ENCODE results near the gene MORC3.
"Not testable (repeated sequence)": the region's sequence is repeated elsewhere in the genome, so short reads cannot be mapped to it uniquely, and the experiment has no call there.

The MORC3 gene

DNA sequence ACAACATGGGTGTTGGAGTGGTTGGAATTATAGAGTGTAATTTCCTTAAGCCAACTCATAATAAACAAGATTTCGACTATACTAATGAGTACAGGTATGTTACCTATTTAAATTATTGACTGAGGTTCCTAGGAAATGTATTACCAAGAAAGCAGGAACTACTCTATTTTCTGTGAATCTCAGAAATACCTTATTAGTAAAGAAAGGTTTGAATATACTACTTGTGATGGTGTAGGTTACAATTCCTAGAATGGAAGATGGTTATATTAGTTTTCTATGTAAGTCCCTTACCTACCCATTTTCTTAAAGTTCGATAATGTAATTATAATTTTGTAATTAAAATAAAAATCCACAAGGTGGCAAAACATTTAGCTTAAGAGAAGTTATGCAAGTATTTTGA, 29.3 kb downstream of the MORC3 start:
- Mint-ChIP-seq H3K9me3 (no peaks in the 10 kb centered on the region), H3K4me1 (ENCODE audit: low read depth) (peaks cover 5% of the 10 kb centered on the region), H3K27ac (no peak overlapping the region), H3K36me3 (ENCODE audit: low read depth) (peaks cover 56% of the 10 kb centered on the region), H3K4me3 (no peak overlapping the region), H3K27me3 (no peaks in the 10 kb centered on the region)

- Mint-ChIP-seq H3K27ac (no peak overlapping the region), H3K4me3 (no peak overlapping the region), H3K4me1 (ENCODE audit: low read depth) (peaks cover 5% of the 10 kb centered on the region), H3K27me3 (no peaks in the 10 kb centered on the region), H3K36me3 (ENCODE audit: low read depth) (peaks cover 57% of the 10 kb centered on the region), H3K9me3 (no peaks in the 10 kb centered on the region)
Observed at GRCh38 chr21:36350282-36350910, 30.4 kb downstream of the MORC3 start.

- no peak overlapping the region for H3K27ac Mint-ChIP-seq
- H3K4me3 Mint-ChIP-seq: no peak overlapping the region
- no peaks in the 10 kb centered on the region for H3K27me3 Mint-ChIP-seq
- no peaks in the 10 kb centered on the region for H3K4me1 Mint-ChIP-seq (ENCODE audit: low read depth)
- H3K9me3 Mint-ChIP-seq: no peaks in the 10 kb centered on the region
- peaks cover 40% of the 10 kb centered on the region for H3K36me3 Mint-ChIP-seq (ENCODE audit: low read depth)
Observed at GRCh38 chr21:36354918-36355680, 35.1 kb downstream of the MORC3 start.

DNA sequence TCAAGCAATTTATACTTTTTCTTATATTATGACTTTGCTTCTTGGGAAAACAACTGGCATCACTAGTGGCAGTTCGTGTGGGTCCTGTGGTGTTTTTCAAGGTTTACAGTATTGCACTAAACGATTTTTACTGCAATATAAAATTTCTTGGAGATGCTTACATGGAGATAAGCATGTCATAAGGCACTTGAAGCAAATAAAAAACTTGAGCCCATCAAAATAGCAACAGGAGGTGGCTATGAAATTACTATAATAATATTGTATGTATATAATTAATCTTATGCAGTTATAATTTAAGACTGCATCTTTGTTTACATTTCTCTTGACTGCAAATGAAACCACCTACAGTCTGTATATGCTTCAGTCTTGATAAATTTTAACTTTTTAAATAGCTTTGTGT, 35.9 kb downstream of the MORC3 start:
- H3K27me3 Mint-ChIP-seq: no peaks in the 10 kb centered on the region
- no peaks in the 10 kb centered on the region for H3K4me1 Mint-ChIP-seq (ENCODE audit: low read depth)
- no peak overlapping the region for H3K27ac Mint-ChIP-seq
- H3K9me3 Mint-ChIP-seq: no peaks in the 10 kb centered on the region
- peaks cover 42% of the 10 kb centered on the region for H3K36me3 Mint-ChIP-seq (ENCODE audit: low read depth)
- no peak overlapping the region for H3K4me3 Mint-ChIP-seq

GRCh38 chr21:36359185-36359584, 39.2 kb downstream of the MORC3 start:
- Mint-ChIP-seq H3K27me3 (no peaks in the 10 kb centered on the region), H3K36me3 (ENCODE audit: low read depth) (peaks cover 45% of the 10 kb centered on the region), H3K9me3 (no peaks in the 10 kb centered on the region), H3K4me3 (no peak overlapping the region), H3K4me1 (ENCODE audit: low read depth) (no peaks in the 10 kb centered on the region), H3K27ac (no peak overlapping the region)

DNA sequence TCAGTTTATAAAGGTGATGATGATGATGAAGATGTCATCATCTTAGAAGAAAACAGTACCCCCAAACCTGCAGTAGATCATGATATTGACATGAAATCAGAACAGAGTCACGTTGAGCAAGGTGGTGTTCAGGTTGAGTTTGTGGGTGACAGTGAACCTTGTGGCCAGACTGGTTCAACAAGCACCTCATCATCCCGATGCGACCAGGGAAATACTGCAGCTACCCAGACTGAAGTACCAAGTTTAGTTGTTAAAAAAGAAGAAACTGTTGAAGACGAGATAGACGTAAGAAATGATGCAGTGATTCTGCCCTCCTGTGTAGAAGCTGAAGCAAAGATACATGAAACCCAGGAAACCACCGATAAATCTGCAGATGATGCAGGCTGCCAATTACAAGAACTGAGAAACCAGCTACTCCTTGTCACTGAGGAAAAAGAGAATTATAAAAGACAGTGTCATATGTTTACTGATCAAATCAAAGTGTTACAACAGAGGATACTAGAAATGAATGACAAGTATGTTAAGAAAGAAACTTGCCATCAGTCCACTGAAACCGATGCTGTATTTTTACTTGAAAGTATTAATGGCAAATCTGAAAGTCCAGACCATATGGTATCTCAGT, 49.2 kb downstream of the MORC3 start:
- Mint-ChIP-seq H3K9me3 (no peaks in the 10 kb centered on the region), H3K27me3 (no peaks in the 10 kb centered on the region), H3K27ac (peak overlapping the region; percentile 54), H3K4me1 (ENCODE audit: low read depth) (no peaks in the 10 kb centered on the region), H3K36me3 (ENCODE audit: low read depth) (peaks cover 68% of the 10 kb centered on the region), H3K4me3 (no peak overlapping the region)

- no peaks in the 10 kb centered on the region for H3K9me3 Mint-ChIP-seq
- no peaks in the 10 kb centered on the region for H3K27me3 Mint-ChIP-seq
- no peak overlapping the region for H3K4me3 Mint-ChIP-seq
- no peak overlapping the region for H3K27ac Mint-ChIP-seq
- peaks cover 43% of the 10 kb centered on the region for H3K36me3 Mint-ChIP-seq (ENCODE audit: low read depth)
- H3K4me1 Mint-ChIP-seq (ENCODE audit: low read depth): no peaks in the 10 kb centered on the region
Observed at GRCh38 chr21:36375994-36376393, 56.0 kb downstream of the MORC3 start.

GRCh38 chr21:36377391-36377842, 57.4 kb downstream of the MORC3 start:
- Mint-ChIP-seq H3K36me3 (ENCODE audit: low read depth) (peaks cover 37% of the 10 kb centered on the region), H3K9me3 (no peaks in the 10 kb centered on the region), H3K27ac (no peak overlapping the region), H3K4me3 (no peak overlapping the region), H3K4me1 (ENCODE audit: low read depth) (no peaks in the 10 kb centered on the region), H3K27me3 (no peaks in the 10 kb centered on the region)

DNA sequence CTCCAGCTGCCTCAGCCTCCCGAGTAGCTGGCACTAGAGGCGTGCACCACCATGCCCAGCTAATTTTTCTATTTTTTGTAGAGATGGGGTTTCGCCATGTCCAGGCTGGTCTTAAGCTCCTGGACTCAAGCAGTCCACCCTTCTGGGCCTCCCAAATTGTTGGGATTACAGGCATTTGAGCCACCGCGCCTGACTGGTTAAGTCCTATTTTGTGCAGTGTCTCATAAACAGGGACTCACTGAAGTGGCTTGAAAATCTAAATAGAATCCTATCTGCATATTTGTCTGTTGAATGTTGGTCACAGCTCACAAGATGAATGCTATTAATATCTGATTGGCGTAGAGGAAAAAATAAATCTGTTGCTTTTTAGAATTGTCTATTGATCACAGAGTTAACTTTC, 59.3 kb downstream of the MORC3 start:
- H3K4me3 Mint-ChIP-seq: no peak overlapping the region
- no peaks in the 10 kb centered on the region for H3K9me3 Mint-ChIP-seq
- H3K27me3 Mint-ChIP-seq: no peaks in the 10 kb centered on the region
- H3K36me3 Mint-ChIP-seq (ENCODE audit: low read depth): peaks cover 25% of the 10 kb centered on the region
- no peaks in the 10 kb centered on the region for H3K4me1 Mint-ChIP-seq (ENCODE audit: low read depth)
- H3K27ac Mint-ChIP-seq: no peak overlapping the region

GRCh38 chr21:36381841-36382589, 62.0 kb downstream of the MORC3 start:
- H3K9me3 Mint-ChIP-seq: no peaks in the 10 kb centered on the region
- H3K4me1 Mint-ChIP-seq (ENCODE audit: low read depth): peaks cover 6% of the 10 kb centered on the region
- no peaks in the 10 kb centered on the region for H3K27me3 Mint-ChIP-seq
- H3K36me3 Mint-ChIP-seq (ENCODE audit: low read depth): peaks cover 17% of the 10 kb centered on the region
- H3K4me3 Mint-ChIP-seq: no peak overlapping the region
- peak overlapping the region; percentile 50 for H3K27ac Mint-ChIP-seq

DNA sequence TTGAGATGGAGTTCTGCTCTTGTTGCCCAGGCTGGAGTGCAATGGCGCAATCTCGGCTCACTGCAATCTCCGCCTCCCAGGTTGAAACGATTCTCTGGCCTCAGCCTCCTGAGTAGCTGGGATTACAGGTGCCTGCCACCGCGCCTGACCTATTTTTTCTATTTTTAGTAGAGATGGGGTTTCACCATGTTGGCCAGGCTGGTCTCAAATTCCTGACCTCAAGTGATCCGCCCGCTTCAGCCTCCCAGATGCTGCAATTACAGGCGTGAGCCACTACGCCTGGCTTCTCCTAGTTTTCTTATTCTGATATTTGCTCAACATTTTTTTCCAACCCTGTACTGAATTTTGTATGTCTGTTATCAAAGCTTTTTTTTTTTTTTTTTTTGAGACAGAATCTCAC, 62.7 kb downstream of the MORC3 start:
- not testable (repeated sequence) for H3K9me3 Mint-ChIP-seq; H3K4me3 Mint-ChIP-seq; H3K4me1 Mint-ChIP-seq (ENCODE audit: low read depth); H3K27me3 Mint-ChIP-seq; H3K27ac Mint-ChIP-seq
- H3K36me3 Mint-ChIP-seq (ENCODE audit: low read depth): peaks cover 17% of the 10 kb centered on the region

- H3K36me3 Mint-ChIP-seq (ENCODE audit: low read depth): peaks cover 28% of the 10 kb centered on the region
- no peaks in the 10 kb centered on the region for H3K27me3 Mint-ChIP-seq
- H3K9me3 Mint-ChIP-seq: no peaks in the 10 kb centered on the region
- H3K4me3 Mint-ChIP-seq: no peak overlapping the region
- no peak overlapping the region for H3K27ac Mint-ChIP-seq
- peaks cover 12% of the 10 kb centered on the region for H3K4me1 Mint-ChIP-seq (ENCODE audit: low read depth)
Observed at GRCh38 chr21:36384885-36385232, 64.9 kb downstream of the MORC3 start.

DNA sequence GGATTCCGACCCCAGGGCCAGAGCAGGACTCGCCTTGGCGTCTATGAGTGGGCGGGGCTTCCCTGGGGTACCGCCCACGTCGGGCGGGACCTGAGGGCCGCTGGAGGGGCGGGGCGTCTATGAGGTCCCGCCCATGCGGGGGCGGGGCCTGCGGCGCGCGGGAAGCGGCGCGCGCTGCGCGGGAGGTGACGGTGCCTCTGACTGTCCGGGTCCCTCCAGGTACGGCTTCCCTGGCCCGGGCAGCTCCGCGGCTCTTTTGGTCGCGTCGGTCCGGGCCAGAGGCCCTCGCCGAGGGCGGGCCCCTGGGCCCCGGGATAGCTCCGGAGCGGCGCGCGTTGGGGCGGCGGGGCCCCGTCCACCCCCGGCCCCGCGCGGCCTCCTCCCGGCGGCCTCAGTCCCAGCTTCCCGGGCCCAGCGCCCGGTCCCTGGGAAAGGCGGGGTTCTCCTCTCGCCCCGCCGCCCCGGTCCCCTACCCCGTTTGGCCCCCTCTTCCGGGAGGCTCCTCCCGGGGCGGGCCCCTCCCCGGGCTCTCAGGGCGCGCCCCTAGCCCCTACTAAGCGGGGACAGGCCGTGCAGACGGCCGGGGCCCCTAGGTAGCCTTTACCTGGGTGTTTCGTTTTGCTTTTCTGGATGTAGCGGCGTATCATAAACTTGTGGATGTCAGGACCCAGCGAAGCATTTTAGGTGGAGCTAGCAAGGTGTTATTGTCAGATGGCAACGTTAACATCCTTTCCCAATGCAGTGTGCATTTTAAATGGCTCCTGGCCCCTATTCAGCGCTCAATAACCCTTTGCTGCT, 65.4 kb downstream of the MORC3 start, which contains the start of gene CHAF1B:
Gene CHAF1B, plus strand, starts transcription at position 160 of the 798 bp plus-strand sequence. CDS start 745 bp downstream, outside the sequence.
- H3K27ac Mint-ChIP-seq: peak within 1 kb of the TSS; percentile 56
- peaks cover 28% of the 10 kb centered on the region for H3K36me3 Mint-ChIP-seq (ENCODE audit: low read depth)
- no peaks in the 10 kb centered on the region for H3K9me3 Mint-ChIP-seq
- no peaks in the 10 kb centered on the region for H3K27me3 Mint-ChIP-seq
- H3K4me1 Mint-ChIP-seq (ENCODE audit: low read depth): peaks cover 12% of the 10 kb centered on the region
- H3K4me3 Mint-ChIP-seq: peak within 1 kb of the TSS; percentile 85

GRCh38 chr21:36386031-36386642, 66.1 kb downstream of the MORC3 start:
- Mint-ChIP-seq H3K4me3 (peak overlapping the region; percentile 85), H3K27me3 (no peaks in the 10 kb centered on the region), H3K36me3 (ENCODE audit: low read depth) (peaks cover 31% of the 10 kb centered on the region), H3K27ac (peak overlapping the region; percentile 56), H3K9me3 (no peaks in the 10 kb centered on the region), H3K4me1 (ENCODE audit: low read depth) (peaks cover 12% of the 10 kb centered on the region)

All from stimulated activated naive CD8-positive, alpha-beta T cell treated with anti-CD3 and anti-CD28 coated beads, Interleukin-15, Interleukin-2, amounts not matched to agents 100 ng/mL and 50 ng/mL, for 24 hours (primary cell).